HG03039 (cell line): ENCODE results near the gene SPDYC.
"Not testable (repeated sequence)": the region's sequence is repeated elsewhere in the genome, so short reads cannot be mapped to it uniquely, and the experiment has no call there.

Experiments used
- ATAC-seq: cut with Tn5 transposase; IDR thresholded peaks from one replicate; pipeline ENCODE4 v1.9.1; 2021; ENCODE audit warnings: mild to moderate bottlenecking, moderate library complexity; ENCODE audit not compliant: unreplicated experiment

SPDYC gene

GRCh38 chr11:65133724-65134123 lies 36.3 kb upstream of the SPDYC start:
- no peak for ATAC-seq

DNA sequence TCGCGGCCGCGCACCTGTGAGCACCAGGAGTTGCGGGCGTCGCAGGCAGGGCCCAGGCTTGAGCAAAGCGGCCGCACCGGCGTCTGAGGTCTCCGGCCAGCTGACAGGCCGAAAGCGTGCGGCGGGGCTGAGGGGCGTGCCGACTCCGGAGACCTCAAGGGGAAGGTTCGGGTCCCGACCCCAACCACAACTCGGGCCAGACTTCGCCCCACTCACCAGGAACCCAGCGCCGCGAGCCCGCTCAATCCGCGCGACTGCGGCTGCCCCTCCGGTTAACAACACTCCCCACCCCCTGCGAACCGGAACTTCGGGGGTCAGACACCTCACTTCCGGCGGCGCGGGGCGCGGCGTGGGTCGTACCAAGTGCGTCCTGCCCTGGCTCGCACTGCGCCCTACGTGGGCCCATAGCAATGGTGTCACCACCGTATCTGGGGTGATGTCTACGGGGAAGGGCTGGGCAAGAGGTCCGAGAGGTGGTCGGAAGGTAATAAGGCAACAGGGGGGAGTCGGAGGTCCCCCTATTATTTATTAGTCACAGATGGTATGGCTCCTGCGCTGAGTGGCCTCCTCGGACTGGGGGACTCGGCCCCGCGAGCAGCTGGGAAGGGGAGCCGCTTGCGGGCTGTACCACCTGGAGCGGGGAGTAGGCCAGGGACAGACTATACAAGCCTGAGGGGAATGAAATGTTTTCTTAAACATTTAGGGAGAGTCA lies 35.6 kb upstream of the SPDYC start, which contains the start of gene SYVN1:
Gene SYVN1, minus strand, starts transcription at position 280 of the 712 bp plus-strand sequence. CDS start 918 bp downstream, outside the sequence.
- peak; percentile 42 for ATAC-seq

DNA sequence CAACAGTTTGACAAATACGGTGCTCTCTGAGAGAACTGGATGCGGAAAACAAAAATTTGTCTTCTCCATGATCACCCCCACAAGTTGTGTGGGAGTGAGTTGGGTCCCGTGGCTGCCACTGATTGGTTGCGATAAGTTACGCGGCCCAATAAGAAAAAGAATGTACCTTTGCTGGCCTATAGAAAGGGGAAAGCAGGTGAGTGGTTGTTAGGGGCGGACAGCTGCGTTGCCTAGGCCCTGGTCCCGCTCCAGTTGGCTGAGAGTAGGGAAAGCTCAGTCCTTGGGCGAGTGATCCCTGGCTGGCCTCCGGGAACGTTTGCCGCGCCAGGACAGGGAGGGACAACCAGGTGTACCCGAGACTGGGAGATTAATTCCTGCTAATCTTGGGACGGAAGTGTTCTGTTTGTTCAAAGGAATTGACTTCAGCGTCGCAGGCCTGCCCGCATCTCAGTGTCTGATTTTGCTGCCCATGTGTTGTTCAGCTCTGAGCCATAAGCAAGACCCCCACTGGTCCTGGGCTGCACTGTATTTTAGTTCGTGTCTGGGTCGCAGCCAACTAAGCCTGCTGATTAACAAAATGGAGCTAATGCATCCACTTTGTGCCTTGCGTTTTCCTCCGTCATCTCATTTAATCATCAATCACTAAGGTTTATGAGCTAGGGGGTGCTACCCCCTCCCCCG lies 34.9 kb upstream of the SPDYC start:
- peak; percentile 52 for ATAC-seq

DNA sequence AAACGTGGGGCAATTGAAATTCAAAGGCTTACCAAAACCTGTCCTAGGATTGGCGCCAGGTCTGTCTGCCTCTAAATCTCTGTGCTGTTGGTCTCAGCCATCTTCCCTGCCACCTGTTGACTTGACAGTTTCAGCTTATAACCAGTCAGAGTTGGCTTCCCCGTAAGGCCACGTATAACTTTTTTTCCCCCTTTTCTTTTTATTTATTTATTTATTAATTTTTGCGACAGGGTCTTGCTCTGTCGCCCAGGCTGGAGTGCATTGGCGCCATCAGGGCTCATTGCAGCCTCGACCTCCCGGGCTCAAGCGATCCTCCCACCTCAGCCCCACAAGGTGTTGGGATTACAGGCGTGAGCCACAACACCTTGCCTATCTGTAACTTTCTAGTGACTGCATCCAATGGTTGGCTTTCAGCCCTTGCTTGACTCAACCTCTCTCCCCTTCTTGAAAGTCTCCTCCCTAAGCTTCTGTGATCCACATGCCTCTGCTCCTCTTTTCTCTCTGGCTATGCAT lies 34.3 kb upstream of the SPDYC start:
- ATAC-seq: no peak

DNA sequence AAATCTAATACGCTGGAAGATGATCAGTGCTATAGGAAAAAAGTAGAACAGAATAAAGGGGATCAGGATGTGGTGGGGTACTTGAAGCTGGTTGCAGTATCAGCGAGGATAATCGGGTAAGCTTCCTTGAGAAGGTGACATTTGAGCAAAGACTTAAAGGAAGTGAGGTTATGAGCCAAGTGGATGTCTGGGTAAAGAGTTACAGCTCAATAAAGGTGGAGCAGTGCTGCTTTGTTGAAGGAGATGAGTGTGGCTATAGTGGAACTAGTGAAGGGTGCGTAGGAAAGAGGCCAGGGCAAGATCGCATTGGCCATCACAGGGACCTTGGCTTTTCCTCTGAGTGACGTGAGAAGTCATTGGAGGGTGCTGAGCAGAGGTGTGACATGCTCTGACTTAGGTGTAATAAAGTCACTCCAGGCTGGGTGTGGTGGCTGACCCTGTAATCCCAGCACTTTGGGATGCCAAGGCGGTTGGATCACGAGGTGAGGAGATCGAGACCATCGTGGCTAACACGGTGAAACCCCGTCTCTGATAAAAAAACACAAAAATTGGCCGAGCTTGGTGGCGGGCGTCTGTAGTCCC lies 33.4 kb upstream of the SPDYC start:
- no peak for ATAC-seq

DNA sequence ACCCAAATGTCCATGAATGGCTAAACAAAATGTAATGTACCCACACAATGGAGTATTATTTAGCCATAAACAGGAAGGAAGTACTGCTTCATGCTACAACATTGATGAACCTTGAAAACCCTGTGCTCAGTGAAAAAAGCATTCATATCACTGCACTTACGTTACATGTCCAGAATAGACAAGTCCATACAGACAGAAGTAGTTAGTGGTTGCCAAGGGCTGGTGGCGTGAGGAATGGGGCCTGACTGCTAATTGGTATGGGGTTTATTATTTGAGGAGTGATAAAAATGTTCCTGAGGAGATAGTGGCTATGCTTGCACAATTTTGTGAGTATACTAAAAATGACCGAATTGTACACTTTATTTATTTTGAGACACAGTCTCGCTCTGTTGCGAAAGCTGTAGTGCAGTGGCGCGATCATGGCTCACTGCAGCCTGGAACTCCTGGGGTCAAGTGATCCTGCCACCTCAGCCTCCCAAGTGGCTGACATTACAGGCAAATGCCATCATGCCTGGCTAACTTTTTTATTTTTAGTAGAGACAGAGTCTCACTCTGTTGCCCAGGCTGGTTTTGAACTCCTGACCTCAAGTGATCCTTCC lies 28.0 kb upstream of the SPDYC start:
- ATAC-seq: no peak

GRCh38 chr11:65147352-65148075 lies 22.5 kb upstream of the SPDYC start:
- no peak for ATAC-seq

DNA sequence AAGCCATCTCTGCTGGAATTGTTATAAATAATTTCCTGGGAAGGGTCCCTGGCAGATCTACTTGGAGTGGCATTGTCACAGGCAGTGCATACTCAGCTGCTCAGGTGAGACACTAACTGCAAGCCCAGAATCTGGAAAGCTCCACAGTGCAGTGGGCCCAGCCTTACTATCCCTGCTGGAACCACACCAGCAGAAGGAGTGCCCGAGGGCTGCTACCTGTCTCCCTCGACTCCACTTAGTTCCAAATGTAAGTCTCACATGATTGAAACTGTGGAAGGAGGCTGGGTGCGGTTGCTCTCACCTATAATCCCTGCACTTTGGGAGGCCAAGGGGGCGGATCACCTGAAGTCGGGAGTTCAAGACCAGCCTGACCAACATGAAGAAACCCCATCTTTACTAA lies 21.4 kb upstream of the SPDYC start:
- ATAC-seq: no peak

DNA sequence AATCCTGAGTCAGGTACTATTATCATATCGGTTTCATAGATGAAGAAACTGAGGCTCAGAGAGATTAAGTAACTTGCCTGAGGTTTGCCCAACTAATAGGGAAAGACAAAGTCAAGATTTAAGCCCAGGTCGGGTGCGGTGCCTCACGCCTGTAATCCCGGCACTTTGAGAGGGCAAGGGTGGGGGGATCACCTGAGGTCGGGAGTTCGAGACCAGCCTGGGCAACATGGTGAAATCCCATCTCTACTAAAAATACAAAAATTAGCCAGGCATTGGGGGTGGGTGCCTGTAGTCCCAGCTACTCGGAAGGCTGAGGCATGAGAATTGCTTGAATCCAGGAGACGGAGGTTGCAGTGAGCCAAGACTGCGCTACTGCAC lies 19.9 kb upstream of the SPDYC start:
- ATAC-seq: not testable (repeated sequence)

DNA sequence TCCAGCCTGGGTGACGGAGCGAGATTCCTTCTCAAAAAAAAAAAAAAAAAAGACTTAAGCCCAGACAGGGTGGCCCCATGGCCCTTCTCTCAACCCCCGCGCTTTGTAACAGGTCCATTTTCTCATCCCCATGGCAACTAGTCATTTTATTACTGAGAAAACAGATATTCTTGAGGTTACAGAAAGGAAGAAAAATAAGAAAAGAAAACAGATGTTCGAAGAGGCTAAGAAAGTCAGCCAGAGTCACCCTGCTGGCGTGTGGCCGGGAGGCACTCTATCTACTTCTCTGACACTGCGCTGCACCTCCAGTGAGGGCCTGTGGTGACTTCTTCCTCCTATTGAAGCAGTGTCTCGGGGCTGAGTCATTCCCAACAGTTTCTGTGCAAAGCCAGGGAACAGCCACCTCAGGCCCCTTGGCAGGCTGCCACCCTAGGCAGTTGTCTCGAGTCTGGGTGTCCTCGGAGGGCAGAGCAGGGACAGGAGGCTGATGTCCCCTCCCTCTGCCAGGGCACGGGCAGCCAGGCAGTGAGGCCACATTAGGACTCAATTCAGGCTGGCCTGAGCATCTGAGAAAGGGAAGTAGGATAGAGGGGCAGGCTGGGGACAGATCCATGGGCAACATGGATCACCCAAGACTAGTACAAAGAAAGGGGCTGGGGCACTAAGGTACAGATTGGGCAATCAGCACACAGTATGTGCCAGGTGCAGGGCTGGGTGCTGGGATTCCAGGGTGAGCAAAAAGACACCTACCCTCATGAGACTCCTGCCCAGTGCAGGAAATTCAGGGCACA lies 19.3 kb upstream of the SPDYC start:
- no peak for ATAC-seq

DNA sequence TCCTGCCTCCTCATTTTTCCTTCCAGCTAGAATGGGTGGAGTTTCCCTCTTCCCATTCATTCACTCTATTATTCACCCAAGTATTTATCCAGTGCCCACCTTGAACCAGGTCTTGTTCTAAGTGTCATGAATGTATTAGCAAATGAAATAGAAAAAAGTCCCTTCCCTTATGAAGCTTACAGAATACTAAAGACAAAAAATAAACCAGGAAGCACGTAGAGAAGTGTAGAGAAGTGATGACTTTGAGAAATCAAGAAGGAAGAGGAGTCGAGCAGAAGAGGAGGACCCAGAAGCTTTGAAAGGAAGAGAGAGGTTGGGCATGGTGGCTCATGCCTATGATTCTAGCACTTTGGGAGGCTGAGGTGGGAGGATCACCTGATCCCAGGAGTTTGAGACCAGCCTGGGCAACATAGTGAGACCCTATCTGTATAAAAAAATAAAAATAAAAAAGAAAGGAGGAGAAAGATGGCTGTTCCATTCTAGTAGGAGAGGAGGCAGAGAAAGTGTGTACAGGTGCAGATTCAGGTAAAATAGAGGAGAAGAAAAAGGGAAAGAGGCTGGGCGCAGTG lies 18.6 kb upstream of the SPDYC start:
- ATAC-seq: no peak

DNA sequence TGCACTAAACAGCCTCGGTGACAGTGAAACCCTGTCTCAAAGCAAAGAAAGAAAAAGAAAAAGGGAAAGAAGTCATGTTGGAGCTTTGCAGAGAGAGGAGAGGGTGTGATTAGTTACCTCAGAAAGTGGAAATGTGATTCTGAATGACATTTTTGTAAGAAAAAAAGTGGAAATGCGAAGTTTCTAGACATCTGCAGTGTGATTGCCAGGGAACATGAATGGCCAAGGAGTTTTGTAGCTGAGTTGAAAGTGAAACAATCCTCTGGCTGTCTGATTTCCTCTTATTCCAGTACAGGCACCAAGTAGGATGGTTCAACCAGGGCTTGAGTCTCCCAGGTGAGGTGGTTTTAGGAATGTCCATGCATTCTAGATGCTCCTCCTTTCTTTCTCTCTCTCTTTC lies 17.9 kb upstream of the SPDYC start:
- no peak for ATAC-seq

DNA sequence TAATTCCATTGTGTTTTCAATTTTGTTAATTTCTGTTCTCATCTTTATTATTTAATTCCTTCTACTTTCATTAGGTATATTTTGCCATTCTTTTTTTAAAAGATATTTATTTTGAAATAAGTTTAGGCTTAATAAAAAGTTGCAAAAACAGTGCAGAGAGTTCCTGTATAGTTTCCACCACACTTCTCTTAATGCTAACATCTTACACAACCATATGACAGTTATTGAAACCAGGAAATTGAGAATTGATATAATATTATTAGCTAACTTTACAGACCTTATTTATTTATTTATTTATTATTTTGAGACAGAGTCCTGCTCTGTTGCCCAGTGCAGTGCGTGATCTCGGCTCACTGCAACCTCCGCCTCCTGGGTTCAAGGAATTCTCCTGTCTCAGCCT lies 13.8 kb upstream of the SPDYC start:
- ATAC-seq: no peak

GRCh38 chr11:65156926-65157325 lies 13.1 kb upstream of the SPDYC start:
- no peak for ATAC-seq

- ATAC-seq: no peak
Measured at GRCh38 chr11:65157336-65157735, 12.7 kb upstream of the SPDYC start.

- no peak for ATAC-seq
Measured at GRCh38 chr11:65159012-65159411, 11.0 kb upstream of the SPDYC start.

- ATAC-seq: no peak
Measured at GRCh38 chr11:65160643-65161042, 9.4 kb upstream of the SPDYC start.

DNA sequence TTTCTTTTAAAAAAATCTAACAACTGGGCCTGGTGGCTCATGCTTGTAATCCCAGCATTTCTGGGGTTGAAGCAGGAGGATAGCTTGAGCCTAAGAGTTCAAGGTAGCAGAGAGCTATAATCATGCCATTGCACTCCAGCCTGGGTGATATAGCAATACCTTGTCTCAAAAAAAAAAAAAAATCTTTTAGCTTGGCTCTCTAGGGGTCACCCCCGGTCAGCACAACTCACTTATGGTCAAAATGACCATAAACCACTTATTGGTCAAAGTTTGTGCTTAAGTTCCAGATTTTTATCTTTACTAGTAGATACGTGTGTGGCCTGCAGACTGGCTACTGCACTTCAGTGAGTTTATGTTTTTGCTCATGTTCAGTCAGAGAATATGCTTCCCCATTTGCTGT lies 6.3 kb upstream of the SPDYC start:
- no peak for ATAC-seq

- no peak for ATAC-seq
Measured at GRCh38 chr11:65165410-65166317, 4.4 kb upstream of the SPDYC start.
